ENCODE data around the gene UBE2J2.

The UBE2J2 gene

DNA sequence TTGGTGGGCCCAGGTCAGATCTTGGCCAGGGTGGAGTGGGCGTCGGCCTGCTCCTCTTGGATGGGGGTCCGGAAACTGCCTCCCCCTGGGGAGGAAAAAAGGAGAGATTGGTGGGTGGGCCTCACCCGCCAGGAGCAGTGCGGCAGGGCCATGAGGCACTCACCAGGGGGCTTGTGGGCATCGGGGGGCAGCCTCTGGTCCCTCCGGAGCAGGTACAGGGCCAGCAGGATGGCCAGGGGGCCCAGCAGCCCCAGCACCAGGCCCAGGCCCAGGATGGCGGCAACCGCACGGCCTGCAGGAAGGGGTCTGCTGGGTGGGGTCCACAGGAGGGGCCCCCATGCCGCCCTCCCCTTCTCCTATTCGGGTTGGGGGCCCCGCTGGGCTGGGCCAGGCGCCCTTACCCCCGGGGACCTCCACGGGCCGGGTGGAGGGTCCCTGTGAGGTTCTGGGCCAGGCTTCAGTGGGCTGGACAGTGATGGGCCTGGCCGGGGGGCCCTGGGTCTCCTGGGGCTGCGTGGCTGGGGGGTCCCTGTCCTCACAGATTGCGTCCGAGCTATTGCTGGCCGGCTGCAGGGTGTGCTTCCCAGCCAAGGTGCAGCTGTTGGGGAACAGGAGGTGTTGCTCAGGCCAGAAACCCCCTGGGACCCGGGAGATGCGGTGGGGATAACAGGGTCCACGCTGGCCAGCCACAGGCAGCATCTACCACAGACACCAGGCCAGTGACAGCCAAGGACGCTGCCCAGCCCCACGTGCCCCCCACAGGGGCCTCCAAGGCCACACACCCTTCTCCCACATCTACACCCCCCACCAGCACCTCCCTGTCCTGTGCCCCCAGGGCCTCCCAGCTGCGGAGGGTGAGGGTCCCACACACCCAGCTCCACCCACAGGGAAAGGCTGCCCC is 61.9 kb downstream of the UBE2J2 start:
- no peak for DNase-seq (ENCODE audit: low read depth)

DNA sequence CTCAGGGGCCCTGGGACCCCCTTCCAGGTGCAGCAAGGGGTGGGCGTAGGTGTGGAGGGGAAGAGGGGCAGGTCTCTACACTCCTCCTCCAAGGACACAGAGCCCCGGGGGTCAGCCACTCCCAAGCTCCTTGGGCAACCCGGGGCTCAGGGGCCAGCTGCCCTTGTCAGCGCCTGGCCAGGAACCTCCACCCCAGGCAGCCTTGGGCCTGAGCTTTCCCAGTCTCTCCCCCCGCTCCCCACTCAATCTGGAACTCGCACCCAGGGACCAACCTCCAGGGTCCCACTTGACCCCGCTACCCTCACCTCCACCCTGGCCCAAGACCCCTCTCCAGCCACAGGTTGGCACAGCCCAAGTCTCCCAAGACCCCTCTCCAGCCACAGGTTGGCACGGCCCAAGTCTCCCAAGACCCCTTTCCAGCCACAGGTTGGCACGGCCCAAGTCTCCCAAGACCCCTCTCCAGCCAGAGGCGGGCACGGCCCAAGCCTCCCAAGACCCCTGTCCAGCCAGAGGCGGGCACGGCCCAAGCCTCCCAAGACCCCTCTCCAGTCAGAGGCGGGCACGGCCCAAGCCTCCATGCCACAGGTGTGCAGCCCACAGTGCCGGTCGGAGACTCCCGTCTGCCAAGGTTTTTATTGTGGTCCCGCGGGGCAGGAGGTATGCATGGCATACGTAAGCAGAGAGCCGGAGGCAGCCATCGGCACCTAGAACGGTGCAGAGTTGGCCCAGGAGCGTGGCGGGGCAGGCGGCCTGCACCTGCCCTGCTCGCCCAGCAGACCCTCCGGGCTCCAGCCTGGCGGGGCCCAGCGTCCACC is 62.7 kb downstream of the UBE2J2 start:
- no peak for DNase-seq (ENCODE audit: low read depth)

DNA sequence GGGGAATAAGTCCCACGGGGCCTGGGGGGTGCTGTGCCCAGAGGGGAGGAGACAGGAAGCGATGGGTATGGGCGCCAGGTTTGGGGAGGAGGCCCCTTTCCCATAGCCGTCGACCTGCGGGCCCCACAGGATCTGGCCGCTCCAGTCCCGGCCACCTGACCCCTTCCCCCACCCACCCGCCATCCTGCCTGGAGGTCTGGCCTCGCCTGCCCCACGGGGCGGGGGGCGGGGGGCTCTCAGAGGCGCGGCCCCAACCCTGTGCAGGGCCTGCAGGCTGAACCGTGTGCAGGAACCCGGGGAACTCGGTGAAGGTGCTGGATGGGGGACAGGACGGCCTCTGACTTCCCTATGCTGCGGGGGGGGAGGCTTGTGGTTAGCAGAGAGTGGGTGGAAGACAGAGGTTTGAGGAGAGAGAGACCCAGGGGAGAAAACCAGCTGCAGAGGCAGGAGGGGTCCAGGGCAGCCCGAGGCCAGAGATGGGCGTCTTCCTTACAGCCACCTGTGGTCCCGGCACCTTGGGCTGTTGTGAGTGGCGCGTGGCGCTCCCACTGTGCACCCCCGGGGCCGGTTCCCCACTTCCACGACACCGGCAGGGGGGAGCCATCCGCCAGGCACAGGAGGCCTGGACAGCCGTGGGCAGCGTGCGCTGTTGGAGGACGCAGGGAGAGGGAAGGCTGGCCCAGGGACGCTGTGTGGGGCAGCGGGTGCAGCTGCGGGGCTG is 64.8 kb downstream of the UBE2J2 start:
- no peak for DNase-seq (ENCODE audit: low read depth)

DNA sequence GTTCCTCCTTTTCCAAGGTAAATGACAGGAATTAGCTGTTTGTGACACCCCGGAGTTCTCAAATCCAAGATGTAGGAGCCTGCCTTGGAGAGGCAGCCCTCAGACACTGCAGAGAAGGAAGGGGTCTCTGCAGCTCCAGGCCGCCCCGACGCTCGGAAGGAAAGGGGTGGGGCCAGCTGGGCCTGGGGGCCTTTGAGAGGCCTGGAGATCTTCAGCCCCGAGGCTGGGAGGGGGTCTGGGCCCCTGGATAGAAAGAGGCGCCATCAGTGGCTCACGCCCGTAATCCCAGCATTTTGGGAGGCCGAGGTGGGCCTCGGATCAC is 66.1 kb downstream of the UBE2J2 start:
- no peak for DNase-seq (ENCODE audit: low read depth)

DNA sequence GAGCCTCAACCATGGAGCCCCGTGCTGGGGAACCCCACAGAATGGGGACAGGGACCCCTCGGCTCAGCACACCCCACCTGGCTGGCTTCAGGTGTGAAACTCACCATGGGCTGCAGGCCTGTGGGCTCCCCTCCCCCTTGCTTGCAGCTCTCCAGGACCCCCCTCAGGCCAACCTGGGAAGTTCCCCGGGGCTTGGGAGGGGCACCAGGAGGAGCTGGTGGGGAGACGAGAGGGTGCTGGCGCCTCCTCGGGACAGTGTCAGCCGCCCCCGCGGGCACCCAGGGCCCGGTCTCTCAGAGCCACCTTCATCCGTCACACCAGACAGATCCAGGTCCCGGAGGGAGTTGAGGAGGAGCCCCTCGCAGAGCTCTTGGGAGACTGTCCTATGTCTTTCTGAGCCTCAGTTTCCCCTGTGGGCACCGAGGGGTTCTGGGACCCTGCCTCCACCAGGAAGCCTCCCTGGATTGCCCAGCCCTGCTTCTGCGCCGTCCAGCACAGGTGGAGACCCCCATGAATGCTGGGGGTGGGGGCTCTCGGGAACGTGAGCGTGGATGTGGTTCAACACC is 66.6 kb downstream of the UBE2J2 start:
- DNase-seq (ENCODE audit: low read depth): no peak

DNA sequence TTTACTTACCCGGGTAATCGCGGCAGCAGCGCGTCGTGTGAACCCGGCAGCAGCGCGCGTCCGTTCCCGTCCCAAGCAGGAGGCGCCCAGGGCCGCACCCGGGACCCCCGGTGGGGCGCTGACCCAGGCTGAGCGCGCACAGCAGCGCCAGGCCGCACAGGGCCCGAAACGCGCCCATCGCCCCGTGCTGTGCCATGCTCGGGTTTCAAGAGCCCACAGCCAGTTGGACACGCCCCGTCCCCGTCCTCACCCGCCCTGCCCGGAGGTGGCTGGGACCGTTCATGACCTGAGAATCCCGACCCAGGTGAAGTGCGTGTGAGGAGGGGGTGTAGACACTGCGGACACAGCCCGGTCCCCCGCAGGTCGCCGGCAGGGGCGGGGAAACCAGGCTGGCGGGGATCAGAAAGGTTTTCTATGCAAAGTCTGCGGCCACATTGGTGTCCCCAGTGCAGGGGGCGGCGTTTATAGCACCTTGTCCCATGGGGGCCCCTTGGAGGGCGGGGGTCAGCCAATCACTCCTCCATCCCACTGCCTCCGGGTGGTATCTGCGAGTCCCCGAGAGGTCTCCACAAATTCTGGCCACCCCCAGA is 67.2 kb downstream of the UBE2J2 start, which contains the start of gene TNFRSF18:
TSS of gene TNFRSF18 (minus strand) at position 217 of the 590 bp plus-strand sequence. CDS start at position 196, 21 bp downstream.
- no peak for DNase-seq (ENCODE audit: low read depth)

DNA sequence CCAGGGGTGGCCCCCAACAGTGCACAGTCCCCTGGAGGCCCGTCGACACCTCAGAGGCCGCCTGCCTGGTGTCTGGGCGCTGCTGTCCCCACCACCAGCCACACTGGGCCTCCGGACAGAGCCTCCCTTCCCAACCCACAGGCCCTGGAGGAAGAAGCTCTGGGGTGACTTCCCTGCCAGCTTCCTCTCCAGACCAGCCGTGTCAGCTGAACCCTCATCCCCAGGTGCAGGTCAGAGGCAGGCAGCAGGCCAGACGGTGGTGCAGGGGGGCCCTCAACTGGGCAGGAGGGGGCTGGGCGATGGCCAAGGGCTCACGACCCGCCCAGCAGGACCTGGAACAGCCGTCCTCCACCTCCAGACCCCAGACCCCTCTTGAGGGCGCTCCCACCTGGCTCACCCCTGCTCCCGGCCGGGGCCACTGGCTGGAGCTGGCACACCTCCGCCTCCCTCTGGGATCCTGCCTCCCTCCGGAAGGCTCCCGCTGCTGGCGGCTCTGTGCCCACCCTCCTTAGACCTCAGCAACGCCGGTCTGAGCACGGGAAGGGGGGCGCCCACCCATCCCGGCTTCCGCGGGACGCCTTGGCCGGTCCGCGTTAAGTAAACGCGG is 67.8 kb downstream of the UBE2J2 start:
- DNase-seq (ENCODE audit: low read depth): no peak

DNA sequence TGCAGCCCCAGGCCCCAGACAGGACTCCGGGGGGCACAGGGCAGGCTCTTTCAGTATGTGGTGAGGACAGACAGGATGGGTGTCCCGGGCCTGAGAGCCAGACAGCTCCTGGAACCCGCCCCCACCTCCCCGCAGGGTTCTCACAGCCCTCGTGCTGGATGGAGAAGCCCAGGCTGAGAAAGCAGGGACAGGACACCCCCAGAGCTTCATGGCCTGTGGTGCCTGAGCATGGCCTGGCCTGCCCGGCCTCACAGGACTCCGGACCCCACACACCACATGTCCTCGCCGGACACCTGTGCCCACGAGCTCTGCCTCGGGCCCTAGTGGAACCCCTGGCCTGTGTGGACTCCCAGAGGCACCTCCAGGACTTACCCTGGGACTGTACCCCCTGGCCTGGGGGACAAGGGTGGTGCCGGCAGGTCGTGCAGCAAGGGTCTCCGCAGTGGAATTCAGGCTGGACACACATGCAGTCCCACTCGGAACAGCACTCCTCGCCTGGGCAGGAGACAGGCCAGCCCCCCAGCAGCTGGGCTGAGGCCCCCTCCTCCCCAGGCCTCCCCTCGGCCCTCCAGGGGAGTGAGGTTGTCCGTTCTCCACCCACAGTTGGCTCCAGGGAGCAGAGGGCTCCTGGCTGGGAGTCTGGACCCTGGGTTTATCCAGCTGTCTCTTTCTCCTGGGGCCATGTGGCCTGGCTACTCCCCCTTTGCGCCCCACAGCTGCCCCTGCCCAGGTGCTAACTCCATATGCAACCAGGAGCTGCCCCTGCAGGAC is 68.5 kb downstream of the UBE2J2 start:
- DNase-seq (ENCODE audit: low read depth): no peak

DNA sequence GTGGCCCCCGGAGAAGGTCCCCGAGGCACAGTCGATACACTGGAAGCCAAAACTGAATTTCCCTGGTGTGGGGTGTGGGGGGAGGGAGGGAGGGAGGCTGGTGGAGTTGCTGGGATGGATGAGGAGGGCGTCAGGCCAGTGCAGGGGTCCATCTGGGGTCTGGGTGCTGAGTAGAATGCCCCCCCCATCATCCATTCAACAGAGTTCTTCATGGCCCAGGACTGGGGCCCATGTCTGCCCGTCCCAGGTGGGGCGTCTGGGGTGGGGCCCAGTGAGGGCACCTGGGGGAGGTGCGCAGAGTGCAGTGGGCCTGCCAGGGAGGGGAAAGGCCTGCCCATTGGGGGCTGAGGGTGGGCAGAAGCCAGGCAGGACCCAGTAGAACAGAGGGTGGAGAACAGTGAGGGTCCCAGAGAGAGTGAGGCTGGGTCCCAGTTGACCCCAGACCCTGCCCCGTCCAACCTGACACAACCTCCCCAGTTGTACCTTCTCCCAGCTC is 69.2 kb downstream of the UBE2J2 start:
- DNase-seq (ENCODE audit: low read depth): no peak
